Jurkat, Clone E6-1 (cell line): ENCODE measurements around the gene SRSF9.

ENCODE experiments used
- DNase-seq: peaks from one replicate; pipeline ENCODE4 v3.0.0-alpha.2; 2011; ENCODE audit warnings: low read depth, low spot score
- H3K4me3 ChIP-seq: 2 replicates; pipeline ENCODE4 v1.5.1; 2011; ENCODE audit warnings: mild to moderate bottlenecking, low read length, control low read depth, moderate library complexity

SRSF9 gene

DNA sequence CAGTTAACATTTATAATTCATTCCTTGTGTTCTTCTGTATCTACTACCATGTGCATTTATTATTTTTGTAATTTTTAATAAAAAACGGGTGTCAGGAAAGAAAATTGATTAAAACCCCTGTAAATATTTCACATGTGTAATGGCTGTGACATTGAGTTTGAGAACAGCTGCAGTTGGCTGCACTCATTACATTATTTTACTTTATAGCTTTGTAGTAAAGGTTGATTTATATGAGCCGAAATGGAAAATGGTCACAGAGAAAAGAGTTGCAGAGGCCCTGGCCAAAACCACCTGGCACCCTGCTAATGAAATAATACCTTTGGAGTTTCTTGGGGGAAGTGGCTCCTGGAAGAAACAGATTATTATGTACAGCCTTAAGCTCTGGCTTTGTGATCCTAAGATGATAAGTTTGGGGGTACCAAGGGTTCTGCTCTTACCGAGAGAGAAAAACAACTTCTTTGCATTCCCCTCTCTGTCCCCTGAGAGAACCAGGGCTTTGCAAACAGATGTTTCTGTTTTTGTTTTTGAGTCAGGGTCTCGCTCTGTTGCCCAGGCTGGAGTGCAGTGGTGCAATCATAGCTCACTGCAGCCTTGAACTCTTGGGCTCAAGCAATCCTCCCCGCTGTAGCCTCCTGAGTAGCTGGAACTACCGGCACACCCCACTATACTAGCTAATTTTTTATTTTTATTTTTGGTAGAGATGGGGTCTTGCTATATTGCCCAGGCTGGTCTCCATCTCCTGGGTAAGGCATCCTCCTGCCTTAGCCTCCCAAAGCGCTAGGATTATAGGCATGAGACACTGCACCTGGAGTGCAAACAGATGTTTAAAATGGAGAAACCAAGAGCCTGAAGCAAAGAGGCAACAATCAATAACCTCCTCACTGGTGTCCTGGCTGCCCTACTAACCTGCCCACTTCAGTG is 16.7 kb upstream of the SRSF9 start:
- DNase-seq = no peak
- no peak overlapping the region for H3K4me3 ChIP-seq

- no peak overlapping the region for H3K4me3 ChIP-seq
- no peak for DNase-seq
Measured at GRCh38 chr12:120483621-120484020, 14.1 kb upstream of the SRSF9 start.

DNA sequence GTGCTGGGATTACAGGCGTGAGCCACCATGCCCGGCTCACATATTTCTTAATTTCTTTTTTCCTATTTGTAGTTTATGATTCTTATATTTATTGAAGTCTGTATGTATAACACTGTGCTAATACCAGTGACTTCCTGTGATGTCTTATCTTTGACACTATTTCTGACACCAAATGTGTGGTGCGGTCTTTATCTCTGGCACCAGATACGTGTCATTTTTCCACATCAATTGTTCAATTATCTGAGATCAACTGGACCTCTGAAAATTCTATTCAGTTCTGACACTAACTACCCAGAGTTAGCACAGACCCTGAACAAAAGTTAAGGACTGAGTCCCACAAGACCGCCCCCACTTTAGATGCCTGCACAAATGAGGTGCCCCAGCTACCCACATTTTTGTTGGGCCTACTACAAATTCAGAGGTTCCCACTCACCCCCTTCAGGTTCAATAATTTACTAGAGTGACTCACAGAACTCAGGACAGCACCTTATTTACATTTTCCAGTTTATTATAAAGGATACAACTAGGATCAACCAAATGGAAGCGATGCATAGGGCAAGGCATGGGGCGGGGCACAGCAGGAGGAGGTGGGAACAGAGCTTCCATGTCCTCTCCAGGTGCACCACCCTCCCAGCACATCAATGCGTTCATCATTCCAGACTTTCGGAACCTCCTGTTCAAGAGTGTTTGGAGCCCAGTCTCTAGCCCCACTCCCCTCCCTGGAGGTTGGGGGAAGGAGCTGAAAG is 11.6 kb upstream of the SRSF9 start:
- H3K4me3 ChIP-seq = no peak overlapping the region
- peak; percentile 67 for DNase-seq

DNA sequence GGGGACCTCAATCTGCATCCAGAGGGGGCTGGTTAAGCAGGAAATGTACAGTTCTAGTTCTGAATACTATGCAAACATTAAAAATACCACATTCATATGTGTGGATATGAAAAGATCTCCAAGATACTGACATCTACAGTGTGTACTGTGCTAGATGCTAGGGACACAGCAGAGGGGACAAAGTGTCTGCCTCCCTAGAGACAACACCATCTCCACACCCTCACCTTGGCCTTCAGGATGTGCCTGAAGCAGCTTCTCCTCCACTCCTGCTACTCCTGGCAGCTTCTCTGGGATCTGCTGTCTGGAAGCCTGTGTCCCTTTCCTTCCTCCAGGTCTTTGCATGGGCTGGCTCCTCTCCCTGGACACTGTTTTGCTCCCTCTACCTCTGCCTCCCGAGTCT is 10.7 kb upstream of the SRSF9 start:
- DNase-seq = no peak
- no peak overlapping the region for H3K4me3 ChIP-seq

GRCh38 chr12:120479458-120479857 is 9.9 kb upstream of the SRSF9 start:
- DNase-seq = no peak
- no peak overlapping the region for H3K4me3 ChIP-seq

GRCh38 chr12:120475643-120476042 is 6.1 kb upstream of the SRSF9 start:
- DNase-seq = no peak
- H3K4me3 ChIP-seq = no peak overlapping the region

DNA sequence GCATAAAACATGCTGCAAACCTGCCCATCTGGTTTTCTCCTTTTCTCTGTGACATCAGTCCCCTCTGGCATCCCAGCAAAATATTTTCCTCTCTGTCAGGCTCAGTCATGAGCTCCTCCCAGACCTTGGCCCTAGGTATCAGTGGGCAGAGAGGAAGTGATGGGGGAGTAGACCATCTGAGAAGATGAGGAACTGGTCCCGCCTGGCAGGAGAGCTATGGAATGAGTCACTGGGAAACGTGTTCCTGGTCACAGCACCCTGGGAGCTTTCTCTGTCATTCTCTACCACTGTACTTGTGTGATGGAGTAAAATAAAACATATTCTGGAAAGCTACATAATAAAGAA is 5.0 kb upstream of the SRSF9 start:
- no peak overlapping the region for H3K4me3 ChIP-seq
- no peak for DNase-seq

GRCh38 chr12:120473807-120474615 is 4.5 kb upstream of the SRSF9 start:
- H3K4me3 ChIP-seq = no peak overlapping the region

DNA sequence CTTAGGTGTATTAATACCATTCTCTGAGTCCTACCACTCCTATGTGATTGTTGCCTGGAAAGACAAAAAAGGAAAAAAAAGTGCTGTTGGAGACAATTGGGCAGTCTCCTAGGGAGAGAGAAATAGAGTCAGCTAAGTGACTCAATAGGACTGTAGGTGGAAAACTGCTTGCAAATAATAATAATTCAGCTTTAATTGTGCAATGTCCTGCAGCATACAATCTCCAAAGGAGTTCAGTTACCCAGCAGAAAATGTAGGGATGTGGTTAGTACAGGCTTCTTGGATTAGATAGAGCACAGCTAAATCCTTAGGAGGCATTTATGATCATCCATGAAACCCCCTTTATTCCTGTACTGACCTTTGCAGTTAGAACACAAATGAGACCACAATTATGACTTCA is 3.0 kb upstream of the SRSF9 start:
- no peak for DNase-seq
- H3K4me3 ChIP-seq = no peak overlapping the region

More at GRCh38 chr12:120473807-120474615, 4.5 kb upstream of the SRSF9 start:
- no peak for DNase-seq

DNA sequence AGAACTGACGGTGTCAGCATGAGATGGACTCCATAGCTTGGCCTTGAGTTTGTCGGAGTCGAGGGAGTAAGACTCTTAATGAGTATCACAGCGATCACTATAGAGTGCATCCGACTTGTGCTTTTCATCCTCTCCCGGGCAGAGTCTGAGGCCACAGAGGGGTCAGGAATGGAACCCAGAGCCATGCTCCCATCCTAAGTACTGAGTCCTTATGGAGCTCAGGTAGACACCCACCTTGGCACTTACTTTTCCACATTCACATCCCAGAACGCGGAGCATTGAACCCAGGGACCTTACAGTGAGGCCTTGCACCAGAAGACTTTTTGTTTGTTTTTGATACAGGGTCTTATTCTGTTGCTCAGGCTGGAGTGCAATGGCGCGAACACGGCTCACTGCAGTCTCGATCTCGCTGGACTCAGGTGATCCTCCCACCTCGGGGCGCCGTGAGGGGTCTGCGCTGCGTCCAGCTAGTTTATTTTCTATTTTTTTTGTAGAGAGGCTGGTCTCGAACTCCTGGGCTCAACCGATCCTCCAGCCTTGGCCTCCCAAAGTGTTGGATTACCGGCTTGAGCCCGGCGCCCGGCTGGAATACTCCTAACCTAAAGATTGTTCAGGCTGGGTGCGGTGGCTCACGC is 719 bp upstream of the SRSF9 start:
- peak overlapping the region; percentile 89 for H3K4me3 ChIP-seq
- no peak for DNase-seq

- DNase-seq = no peak
- peak overlapping the region; percentile 89 for H3K4me3 ChIP-seq
Measured at GRCh38 chr12:120468821-120469449, 613 bp downstream of the SRSF9 start.

GRCh38 chr12:120468325-120468820 is 1.2 kb downstream of the SRSF9 start:
- DNase-seq = no peak
- peak overlapping the region; percentile 89 for H3K4me3 ChIP-seq

DNA sequence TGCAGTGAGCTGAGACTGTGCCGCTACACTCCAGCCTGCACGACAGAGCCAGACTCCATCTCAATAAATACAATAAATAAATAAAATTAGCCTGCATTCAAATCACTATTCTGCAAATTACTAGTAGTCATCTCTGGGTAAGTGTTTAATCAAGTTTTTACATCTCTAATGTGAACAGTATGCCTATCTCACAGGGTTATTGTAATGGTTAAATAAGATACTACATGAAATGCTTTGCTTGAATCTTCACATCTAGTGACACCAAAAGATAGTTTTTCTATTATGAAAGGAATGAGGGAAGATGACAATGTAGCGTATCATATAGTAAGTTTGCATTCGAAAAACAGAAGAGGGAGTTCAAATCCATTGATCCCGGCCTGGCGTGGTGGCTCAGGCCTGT is 2.1 kb downstream of the SRSF9 start:
- no peak overlapping the region for H3K4me3 ChIP-seq
- no peak for DNase-seq

- H3K4me3 ChIP-seq = no peak overlapping the region
- DNase-seq = peak; percentile 36
Measured at GRCh38 chr12:120466560-120467315, 2.8 kb downstream of the SRSF9 start.

GRCh38 chr12:120465756-120466155 is 3.8 kb downstream of the SRSF9 start:
- no peak overlapping the region for H3K4me3 ChIP-seq
- no peak for DNase-seq

GRCh38 chr12:120463712-120464111 is 5.8 kb downstream of the SRSF9 start:
- H3K4me3 ChIP-seq = no peak overlapping the region
- DNase-seq = no peak

- no peak for DNase-seq
- H3K4me3 ChIP-seq = no peak overlapping the region
Measured at GRCh38 chr12:120462099-120462640, 7.4 kb downstream of the SRSF9 start.

DNA sequence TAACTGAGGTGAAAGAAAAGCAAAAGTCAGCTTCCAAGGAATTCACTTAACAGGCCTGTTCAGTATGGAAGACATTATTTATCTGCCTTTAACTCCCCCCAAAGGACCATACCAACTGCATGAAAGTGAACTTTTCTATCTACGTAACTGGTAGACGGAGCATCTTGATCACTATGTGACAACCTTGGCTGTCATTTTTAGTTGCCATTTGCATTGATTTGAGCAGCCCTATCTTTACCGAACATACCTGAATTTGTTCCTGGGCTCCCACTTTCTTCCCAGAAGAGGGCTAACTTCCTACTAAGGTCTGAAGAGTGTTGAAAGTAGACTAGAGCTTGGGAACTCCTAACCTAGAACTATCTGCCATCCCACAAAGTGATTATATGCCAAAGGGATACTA is 9.4 kb downstream of the SRSF9 start:
- no peak for DNase-seq
- H3K4me3 ChIP-seq = no peak overlapping the region
